Peyer's patch (tissue), 4 donors: ENCODE measurements around the gene CWH43.
A peak's percentile ranks its signal among the peaks of the same experiment; 100 is the strongest.

ENCODE experiments used
- CTCF ChIP-seq, 6 experiments: fragments of 450-650 bp in 4 of 6; fragments of 200-600 bp in 2 of 6; sonication (generic) in 1 of 6; IDR thresholded peaks; one replicate each; pipeline ENCODE4 v1.5.1; 2017 to 2019; ENCODE audit warnings: antibody characterized with exemption in 6 of 6, mild to moderate bottlenecking in 3 of 6, moderate library complexity in 1 of 6
- POLR2A ChIP-seq, 2 donors: fragments of 450-650 bp; IDR thresholded peaks; one replicate each; pipeline ENCODE4 v1.5.1; 2017; ENCODE audit warnings: antibody characterized with exemption in 2 of 2, mild to moderate bottlenecking in 2 of 2, moderate library complexity in 2 of 2

DNA sequence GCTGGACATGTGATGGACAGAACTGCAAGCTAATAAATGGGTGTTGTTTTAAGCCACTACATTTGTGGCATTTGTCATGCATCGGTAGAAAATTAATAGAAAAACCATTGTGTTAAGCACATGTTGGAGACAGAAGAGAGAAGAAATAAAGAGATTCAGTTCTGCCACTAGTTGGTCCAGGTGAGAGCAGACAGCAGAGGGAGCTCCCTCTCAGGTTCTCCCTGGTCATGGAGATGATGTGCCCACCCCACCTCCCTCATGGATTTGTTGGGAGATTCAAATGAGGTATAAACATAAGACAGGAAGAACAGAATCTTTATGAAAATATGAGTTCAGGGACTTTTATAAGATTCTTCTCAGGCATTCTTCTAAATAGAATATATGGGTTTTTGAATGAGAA is 42.7 kb upstream of the CWH43 start:
- TF ChIP-seq CTCF (IDR thresholded peaks at IDR 0.05), result peak in 4 of 6 experiments; percentile 6 to 36 (median 32)
- TF ChIP-seq POLR2A (IDR thresholded peaks at IDR 0.05), result no peak
